ENCODE measurements around the gene ADAP1.

DNA sequence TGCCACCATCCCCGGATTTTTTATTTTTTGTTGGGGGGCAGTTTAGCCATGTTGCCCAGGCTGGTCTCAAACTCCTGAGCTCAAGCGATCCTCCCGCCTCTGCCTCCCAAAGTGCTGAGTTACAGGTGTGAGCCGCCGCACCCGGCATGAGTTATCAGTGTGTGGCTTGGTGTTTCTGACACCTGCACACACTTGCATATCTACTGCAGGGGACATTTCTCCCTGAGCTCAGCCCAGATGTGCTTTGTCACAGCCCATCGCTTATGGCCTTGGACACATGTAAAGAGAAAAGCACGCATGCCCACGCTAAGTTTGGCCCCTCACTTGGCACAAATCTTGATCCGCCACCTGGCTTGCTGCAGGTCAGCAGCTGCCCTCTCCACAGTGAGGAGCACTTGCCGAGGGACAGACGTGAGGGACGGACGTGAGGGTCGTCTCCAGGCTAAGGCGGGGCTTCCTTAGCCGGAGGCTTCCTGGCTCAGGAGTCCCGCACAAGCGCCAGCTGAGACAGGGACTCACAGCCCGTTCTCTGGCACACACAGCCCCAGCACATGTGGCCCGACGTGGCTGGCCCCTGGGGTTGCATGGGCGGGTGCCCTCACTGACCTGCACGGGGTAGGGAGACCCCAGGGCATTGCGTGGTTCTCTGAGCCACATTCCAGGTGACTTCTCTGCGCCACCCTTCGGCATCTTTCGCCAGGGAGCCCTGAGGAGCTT is 40.3 kb upstream of the ADAP1 start:
- no peak for TF ChIP-seq CTCF (IDR thresholded peaks at IDR 0.05)
- TF ChIP-seq POLR2A (IDR thresholded peaks at IDR 0.05), result no peak

Measured in adrenal gland (tissue), 5 donors.